ENCODE data around the gene OLR1. TPM values are rescaled to one million over a fixed set of nuclear protein-coding genes. Genes with fewer than 3 reads are reported as not detected.

Gene OLR1
- polyA plus RNA-seq, 1 donor from 2014 or later, result not detected

GRCh38 chr12:10184261-10184843 is 12.4 kb upstream of the OLR1 start:
- no peak overlapping the region for H3K4me2 ChIP-seq (ENCODE audit: low read length)
- H3K4me3 ChIP-seq (ENCODE audit: low read length), result no peak overlapping the region
- H3K9me3 ChIP-seq (ENCODE audit: low read length), result no peaks in the 10 kb centered on the region
- no peaks in the 10 kb centered on the region for H3F3A ChIP-seq (ENCODE audit: insufficient read depth, low read length, poor library complexity, severe bottlenecking)
- H2AFZ ChIP-seq (ENCODE audit: low read depth, low read length), result no peak overlapping the region
- H3K27me3 ChIP-seq (ENCODE audit: insufficient read depth, low read depth, low read length), result no peaks in the 10 kb centered on the region
- H3K79me2 ChIP-seq (replicated peaks; ENCODE audit: insufficient read depth, low read length), result no peaks in the 10 kb centered on the region
- H3K9me2 ChIP-seq (ENCODE audit: insufficient read depth, low read length), result no peaks in the 10 kb centered on the region
- H3K36me3 ChIP-seq (ENCODE audit: insufficient read depth, low read length), result no peaks in the 10 kb centered on the region
- H4K20me1 ChIP-seq (ENCODE audit: insufficient read depth), result no peaks in the 10 kb centered on the region
- TF ChIP-seq TAF1 (IDR thresholded peaks at IDR 0.05; ENCODE audit: low read depth) (no peak), POLR2AphosphoS5 (IDR thresholded peaks at IDR 0.05) (no peak), EP300 (conservative IDR thresholded peaks at IDR 0.05; ENCODE audit: poor library complexity, severe bottlenecking) (no peak), RAD21 (conservative IDR thresholded peaks at IDR 0.05) (no peak), EZH2 (IDR thresholded peaks at IDR 0.05; ENCODE audit: borderline replicate concordance, insufficient read depth, low read length, poor library complexity, severe bottlenecking) (no peak), MXI1 (conservative IDR thresholded peaks at IDR 0.05; ENCODE audit: poor library complexity, severe bottlenecking) (no peak), SMC3 (conservative IDR thresholded peaks at IDR 0.05; ENCODE audit: poor library complexity) (no peak)
- TF ChIP-seq, protein P1, sequence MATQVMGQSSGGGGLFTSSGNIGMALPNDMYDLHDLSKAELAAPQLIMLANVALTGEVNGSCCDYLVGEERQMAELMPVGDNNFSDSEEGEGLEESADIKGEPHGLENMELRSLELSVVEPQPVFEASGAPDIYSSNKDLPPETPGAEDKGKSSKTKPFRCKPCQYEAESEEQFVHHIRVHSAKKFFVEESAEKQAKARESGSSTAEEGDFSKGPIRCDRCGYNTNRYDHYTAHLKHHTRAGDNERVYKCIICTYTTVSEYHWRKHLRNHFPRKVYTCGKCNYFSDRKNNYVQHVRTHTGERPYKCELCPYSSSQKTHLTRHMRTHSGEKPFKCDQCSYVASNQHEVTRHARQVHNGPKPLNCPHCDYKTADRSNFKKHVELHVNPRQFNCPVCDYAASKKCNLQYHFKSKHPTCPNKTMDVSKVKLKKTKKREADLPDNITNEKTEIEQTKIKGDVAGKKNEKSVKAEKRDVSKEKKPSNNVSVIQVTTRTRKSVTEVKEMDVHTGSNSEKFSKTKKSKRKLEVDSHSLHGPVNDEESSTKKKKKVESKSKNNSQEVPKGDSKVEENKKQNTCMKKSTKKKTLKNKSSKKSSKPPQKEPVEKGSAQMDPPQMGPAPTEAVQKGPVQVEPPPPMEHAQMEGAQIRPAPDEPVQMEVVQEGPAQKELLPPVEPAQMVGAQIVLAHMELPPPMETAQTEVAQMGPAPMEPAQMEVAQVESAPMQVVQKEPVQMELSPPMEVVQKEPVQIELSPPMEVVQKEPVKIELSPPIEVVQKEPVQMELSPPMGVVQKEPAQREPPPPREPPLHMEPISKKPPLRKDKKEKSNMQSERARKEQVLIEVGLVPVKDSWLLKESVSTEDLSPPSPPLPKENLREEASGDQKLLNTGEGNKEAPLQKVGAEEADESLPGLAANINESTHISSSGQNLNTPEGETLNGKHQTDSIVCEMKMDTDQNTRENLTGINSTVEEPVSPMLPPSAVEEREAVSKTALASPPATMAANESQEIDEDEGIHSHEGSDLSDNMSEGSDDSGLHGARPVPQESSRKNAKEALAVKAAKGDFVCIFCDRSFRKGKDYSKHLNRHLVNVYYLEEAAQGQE (IDR thresholded peaks at IDR 0.05; ENCODE audit: borderline replicate concordance), result no peak
- TF ChIP-seq, protein P2, sequence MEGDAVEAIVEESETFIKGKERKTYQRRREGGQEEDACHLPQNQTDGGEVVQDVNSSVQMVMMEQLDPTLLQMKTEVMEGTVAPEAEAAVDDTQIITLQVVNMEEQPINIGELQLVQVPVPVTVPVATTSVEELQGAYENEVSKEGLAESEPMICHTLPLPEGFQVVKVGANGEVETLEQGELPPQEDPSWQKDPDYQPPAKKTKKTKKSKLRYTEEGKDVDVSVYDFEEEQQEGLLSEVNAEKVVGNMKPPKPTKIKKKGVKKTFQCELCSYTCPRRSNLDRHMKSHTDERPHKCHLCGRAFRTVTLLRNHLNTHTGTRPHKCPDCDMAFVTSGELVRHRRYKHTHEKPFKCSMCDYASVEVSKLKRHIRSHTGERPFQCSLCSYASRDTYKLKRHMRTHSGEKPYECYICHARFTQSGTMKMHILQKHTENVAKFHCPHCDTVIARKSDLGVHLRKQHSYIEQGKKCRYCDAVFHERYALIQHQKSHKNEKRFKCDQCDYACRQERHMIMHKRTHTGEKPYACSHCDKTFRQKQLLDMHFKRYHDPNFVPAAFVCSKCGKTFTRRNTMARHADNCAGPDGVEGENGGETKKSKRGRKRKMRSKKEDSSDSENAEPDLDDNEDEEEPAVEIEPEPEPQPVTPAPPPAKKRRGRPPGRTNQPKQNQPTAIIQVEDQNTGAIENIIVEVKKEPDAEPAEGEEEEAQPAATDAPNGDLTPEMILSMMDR (IDR thresholded peaks at IDR 0.05; ENCODE audit: poor library complexity, severe bottlenecking), result no peak
- no peak overlapping the region for H3K27ac ChIP-seq (ENCODE audit: low read length)
- no peak overlapping the region for H3K9ac ChIP-seq (ENCODE audit: low read length)

DNA sequence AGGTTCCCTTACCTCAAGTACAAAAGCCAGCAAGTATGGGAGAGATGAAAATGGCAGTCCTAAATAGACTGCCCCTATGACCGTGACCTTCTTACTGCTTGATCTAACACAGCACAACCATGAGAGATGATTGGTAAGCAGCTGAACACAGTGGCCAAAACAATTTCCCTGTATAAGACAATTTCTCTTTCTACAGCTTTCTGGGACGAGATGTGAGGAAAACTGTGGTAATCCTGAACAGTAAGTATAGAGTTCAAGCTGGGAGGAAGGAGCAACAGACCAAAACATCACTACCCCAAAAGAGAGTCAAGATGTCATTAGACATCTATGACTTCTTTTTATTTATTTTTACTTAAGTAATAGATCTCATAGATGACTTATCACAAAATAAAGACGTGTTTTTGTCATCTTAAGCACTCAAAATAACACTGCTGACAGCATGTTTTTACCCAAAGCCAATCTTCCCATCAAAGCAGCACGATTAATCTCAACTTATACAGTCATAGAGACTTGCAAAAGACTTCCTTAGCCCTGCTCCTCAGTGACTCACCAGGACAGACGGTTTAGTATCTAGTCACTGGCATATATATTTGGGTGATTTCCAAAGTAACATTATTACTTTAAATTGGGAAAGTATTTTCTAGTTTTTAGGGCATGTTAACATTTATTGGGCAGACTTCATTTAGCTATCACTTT is 10.6 kb upstream of the OLR1 start:
- Histone ChIP-seq H3K9ac (ENCODE audit: low read length) (no peak overlapping the region), H3F3A (ENCODE audit: insufficient read depth, low read length, poor library complexity, severe bottlenecking) (no peaks in the 10 kb centered on the region), H2AFZ (ENCODE audit: low read depth, low read length) (no peak overlapping the region), H3K27me3 (ENCODE audit: insufficient read depth, low read depth, low read length) (no peaks in the 10 kb centered on the region), H3K27ac (ENCODE audit: low read length) (no peak overlapping the region), H3K9me3 (ENCODE audit: low read length) (no peaks in the 10 kb centered on the region), H3K4me2 (ENCODE audit: low read length) (no peak overlapping the region), H3K4me3 (ENCODE audit: low read length) (no peak overlapping the region), H3K79me2 (replicated peaks; ENCODE audit: insufficient read depth, low read length) (no peaks in the 10 kb centered on the region), H3K9me2 (ENCODE audit: insufficient read depth, low read length) (no peaks in the 10 kb centered on the region), H4K20me1 (ENCODE audit: insufficient read depth) (no peaks in the 10 kb centered on the region), H3K36me3 (ENCODE audit: insufficient read depth, low read length) (no peaks in the 10 kb centered on the region)
- TF ChIP-seq, protein P1 (IDR thresholded peaks at IDR 0.05; ENCODE audit: borderline replicate concordance), result no peak
- TF ChIP-seq SMC3 (conservative IDR thresholded peaks at IDR 0.05; ENCODE audit: poor library complexity) (no peak), TAF1 (IDR thresholded peaks at IDR 0.05; ENCODE audit: low read depth) (no peak), RAD21 (conservative IDR thresholded peaks at IDR 0.05) (no peak), MXI1 (conservative IDR thresholded peaks at IDR 0.05; ENCODE audit: poor library complexity, severe bottlenecking) (no peak), POLR2AphosphoS5 (IDR thresholded peaks at IDR 0.05) (peak; percentile 64), EZH2 (IDR thresholded peaks at IDR 0.05; ENCODE audit: borderline replicate concordance, insufficient read depth, low read length, poor library complexity, severe bottlenecking) (no peak), EP300 (conservative IDR thresholded peaks at IDR 0.05; ENCODE audit: poor library complexity, severe bottlenecking) (peak; percentile 59)
- TF ChIP-seq, protein P2 (IDR thresholded peaks at IDR 0.05; ENCODE audit: poor library complexity, severe bottlenecking), result no peak
